Nephron progenitor cell (in vitro differentiated cells): ENCODE results near the gene DYNC1I1.
A peak's percentile ranks its signal among the peaks of the same experiment; 100 is the strongest.

ENCODE experiments used
- DNase-seq: peaks from one replicate; pipeline ENCODE4 v3.0.0; 2021
- H3K27ac Mint-ChIP-seq: 2 replicates; pipeline ENCODE4 v1.8.0; 2021; ENCODE audit warnings: mild to moderate bottlenecking, moderate library complexity, mixed read lengths
- H3K27me3 Mint-ChIP-seq: 2 replicates; pipeline ENCODE4 v1.8.0; 2021; ENCODE audit warnings: mild to moderate bottlenecking, low read depth, mixed read lengths; ENCODE audit not compliant: poor library complexity
- H3K36me3 Mint-ChIP-seq: 2 replicates; pipeline ENCODE4 v1.8.0; 2021; ENCODE audit warnings: low read depth, mixed read lengths
- H3K4me1 Mint-ChIP-seq: 2 replicates; pipeline ENCODE4 v1.8.0; 2021; ENCODE audit warnings: mixed read lengths
- H3K4me3 Mint-ChIP-seq: 2 replicates; pipeline ENCODE4 v1.8.0; 2021; ENCODE audit warnings: mild to moderate bottlenecking, moderate library complexity, mixed read lengths
- H3K9me3 Mint-ChIP-seq: 2 replicates; pipeline ENCODE4 v1.8.0; 2021; ENCODE audit warnings: mild to moderate bottlenecking, moderate library complexity, mixed read lengths
- TF ChIP-seq, protein P1 (sequence below): fragments of 200-600 bp; sonication (generic); IDR thresholded peaks from 2 replicates; pipeline ENCODE4 v1.5.0; 2021; ENCODE audit warnings: antibody characterized with exemption

The DYNC1I1 gene

GRCh38 chr7:95986178-95986764 lies 213.9 kb downstream of the DYNC1I1 start:
- Mint-ChIP-seq H3K4me3 (no peak overlapping the region), H3K36me3 (no peaks in the 10 kb centered on the region), H3K9me3 (no peaks in the 10 kb centered on the region), H3K27ac (no peak overlapping the region), H3K27me3 (no peaks in the 10 kb centered on the region), H3K4me1 (no peaks in the 10 kb centered on the region)
- DNase-seq, result no peak
- TF ChIP-seq, protein P1, sequence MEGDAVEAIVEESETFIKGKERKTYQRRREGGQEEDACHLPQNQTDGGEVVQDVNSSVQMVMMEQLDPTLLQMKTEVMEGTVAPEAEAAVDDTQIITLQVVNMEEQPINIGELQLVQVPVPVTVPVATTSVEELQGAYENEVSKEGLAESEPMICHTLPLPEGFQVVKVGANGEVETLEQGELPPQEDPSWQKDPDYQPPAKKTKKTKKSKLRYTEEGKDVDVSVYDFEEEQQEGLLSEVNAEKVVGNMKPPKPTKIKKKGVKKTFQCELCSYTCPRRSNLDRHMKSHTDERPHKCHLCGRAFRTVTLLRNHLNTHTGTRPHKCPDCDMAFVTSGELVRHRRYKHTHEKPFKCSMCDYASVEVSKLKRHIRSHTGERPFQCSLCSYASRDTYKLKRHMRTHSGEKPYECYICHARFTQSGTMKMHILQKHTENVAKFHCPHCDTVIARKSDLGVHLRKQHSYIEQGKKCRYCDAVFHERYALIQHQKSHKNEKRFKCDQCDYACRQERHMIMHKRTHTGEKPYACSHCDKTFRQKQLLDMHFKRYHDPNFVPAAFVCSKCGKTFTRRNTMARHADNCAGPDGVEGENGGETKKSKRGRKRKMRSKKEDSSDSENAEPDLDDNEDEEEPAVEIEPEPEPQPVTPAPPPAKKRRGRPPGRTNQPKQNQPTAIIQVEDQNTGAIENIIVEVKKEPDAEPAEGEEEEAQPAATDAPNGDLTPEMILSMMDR, result no peak

DNA sequence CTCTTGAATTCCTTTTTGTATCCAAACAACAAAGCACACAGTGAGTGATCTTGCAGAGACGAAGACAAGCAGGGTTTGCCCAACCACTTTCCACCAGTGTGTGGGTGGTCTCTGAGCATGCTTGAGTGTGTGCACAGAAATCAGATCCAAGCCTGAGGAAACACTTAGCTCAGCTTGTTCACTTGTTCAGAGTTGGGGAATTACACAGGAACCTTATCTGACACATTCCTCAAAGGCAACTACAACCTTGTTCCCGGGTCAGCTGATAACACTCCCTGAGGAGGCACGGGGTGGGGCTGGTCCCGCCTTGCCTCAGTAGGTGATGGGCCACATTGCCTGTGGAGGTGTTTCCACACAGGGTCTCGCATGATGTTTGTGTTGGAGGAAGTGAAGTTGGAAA lies 216.9 kb downstream of the DYNC1I1 start:
- no peaks in the 10 kb centered on the region for H3K4me1 Mint-ChIP-seq
- no peak for DNase-seq
- no peak overlapping the region for H3K4me3 Mint-ChIP-seq
- no peaks in the 10 kb centered on the region for H3K9me3 Mint-ChIP-seq
- no peaks in the 10 kb centered on the region for H3K36me3 Mint-ChIP-seq
- TF ChIP-seq, protein P1, result no peak
- H3K27me3 Mint-ChIP-seq, result no peaks in the 10 kb centered on the region
- no peak overlapping the region for H3K27ac Mint-ChIP-seq

DNA sequence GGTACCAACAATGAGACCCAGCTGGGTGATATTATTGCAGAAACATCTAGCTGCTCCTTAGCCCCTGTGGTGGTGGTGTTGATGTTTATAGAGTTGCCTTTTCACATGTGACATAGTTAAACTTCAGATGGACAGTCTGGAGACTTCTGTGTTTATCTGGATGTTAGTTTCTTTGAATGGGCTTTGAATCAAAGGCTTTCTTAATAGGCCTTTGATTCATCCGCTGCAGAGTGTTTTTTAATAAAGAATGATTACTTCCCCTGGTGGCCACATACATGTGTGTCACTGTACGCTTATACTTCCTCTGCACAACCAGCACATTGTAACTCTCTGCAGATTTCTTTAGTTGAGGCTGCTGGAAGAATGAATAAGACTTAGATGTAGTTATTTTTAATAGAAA lies 221.0 kb downstream of the DYNC1I1 start:
- no peaks in the 10 kb centered on the region for H3K9me3 Mint-ChIP-seq
- no peaks in the 10 kb centered on the region for H3K36me3 Mint-ChIP-seq
- H3K27me3 Mint-ChIP-seq, result no peaks in the 10 kb centered on the region
- H3K4me3 Mint-ChIP-seq, result no peak overlapping the region
- DNase-seq, result no peak
- TF ChIP-seq, protein P1, result peak; percentile 15
- no peaks in the 10 kb centered on the region for H3K4me1 Mint-ChIP-seq
- no peak overlapping the region for H3K27ac Mint-ChIP-seq

GRCh38 chr7:95996174-95996573 lies 223.8 kb downstream of the DYNC1I1 start:
- H3K27me3 Mint-ChIP-seq, result no peaks in the 10 kb centered on the region
- no peak overlapping the region for H3K27ac Mint-ChIP-seq
- TF ChIP-seq, protein P1, result no peak
- H3K4me1 Mint-ChIP-seq, result no peaks in the 10 kb centered on the region
- no peaks in the 10 kb centered on the region for H3K36me3 Mint-ChIP-seq
- no peak overlapping the region for H3K4me3 Mint-ChIP-seq
- DNase-seq, result no peak
- H3K9me3 Mint-ChIP-seq, result no peaks in the 10 kb centered on the region

DNA sequence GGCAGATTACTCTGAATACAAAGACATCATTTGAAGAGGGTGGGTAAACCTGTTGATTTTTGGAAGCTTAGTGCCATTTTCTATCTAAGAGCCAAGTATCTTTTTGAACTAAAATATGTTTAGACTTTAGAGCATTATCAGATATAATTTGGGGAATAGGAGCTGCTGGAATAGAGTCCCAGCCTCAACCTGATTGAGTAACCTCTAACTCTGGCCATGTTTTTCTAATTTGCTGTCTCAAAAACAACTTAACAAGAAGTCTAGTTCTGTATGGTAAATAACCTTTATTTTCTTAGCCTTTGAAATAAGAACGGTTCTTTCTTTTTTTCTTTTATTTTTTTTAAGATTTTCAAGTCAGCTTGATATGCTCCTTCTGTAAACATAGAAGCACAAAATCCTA lies 224.5 kb downstream of the DYNC1I1 start:
- H3K4me3 Mint-ChIP-seq, result no peak overlapping the region
- no peaks in the 10 kb centered on the region for H3K36me3 Mint-ChIP-seq
- TF ChIP-seq, protein P1, result no peak
- H3K27me3 Mint-ChIP-seq, result no peaks in the 10 kb centered on the region
- no peak overlapping the region for H3K27ac Mint-ChIP-seq
- no peak for DNase-seq
- H3K4me1 Mint-ChIP-seq, result no peaks in the 10 kb centered on the region
- no peaks in the 10 kb centered on the region for H3K9me3 Mint-ChIP-seq

DNA sequence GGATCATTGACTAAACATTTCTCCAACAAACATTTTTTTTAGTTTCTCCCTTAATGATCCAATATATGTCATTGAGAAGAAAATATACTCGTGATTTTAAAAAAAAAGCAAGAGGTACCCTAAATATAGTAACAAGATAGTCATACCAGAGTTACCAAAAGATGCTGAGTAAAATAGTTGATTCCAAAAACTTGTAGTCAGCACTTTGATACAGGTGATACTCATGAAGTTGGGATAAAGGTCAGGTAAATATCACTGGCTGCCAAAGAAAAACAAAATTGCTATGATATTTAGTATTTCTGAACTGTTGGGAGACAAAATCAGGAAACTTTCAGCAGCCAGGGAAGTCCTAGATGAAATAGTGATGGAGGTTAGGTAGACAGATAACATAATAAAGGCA lies 225.3 kb downstream of the DYNC1I1 start:
- no peak overlapping the region for H3K27ac Mint-ChIP-seq
- no peaks in the 10 kb centered on the region for H3K4me1 Mint-ChIP-seq
- no peaks in the 10 kb centered on the region for H3K9me3 Mint-ChIP-seq
- H3K4me3 Mint-ChIP-seq, result no peak overlapping the region
- TF ChIP-seq, protein P1, result no peak
- H3K36me3 Mint-ChIP-seq, result no peaks in the 10 kb centered on the region
- H3K27me3 Mint-ChIP-seq, result no peaks in the 10 kb centered on the region
- no peak for DNase-seq
